Neural cell (in vitro differentiated cells): ENCODE results near the gene LCLAT1. TPM values are rescaled to one million over a fixed set of nuclear protein-coding genes. Genes with fewer than 3 reads are reported as not detected.
A peak's percentile ranks its signal among the peaks of the same experiment; 100 is the strongest.

Experiments used
- H2AFZ ChIP-seq: fragments of 200-600, 300-800 bp; sonication (generic), shearing (Covaris generic); 2 replicates; pipeline ENCODE4 v1.6.0; 2014; ENCODE audit warnings: low read depth, mild to moderate bottlenecking, antibody characterized with exemption, low read length, moderate library complexity
- H3F3A ChIP-seq: fragments of 200-600 bp; shearing (Covaris generic); 2 replicates; pipeline ENCODE4 v1.6.1; 2016; ENCODE audit warnings: mild to moderate bottlenecking, moderate library complexity, mixed read lengths, antibody characterized with exemption, low read length; ENCODE audit not compliant: insufficient read depth, poor library complexity, severe bottlenecking
- H3K27ac ChIP-seq: fragments of 200-600, 300-800 bp; sonication (generic), shearing (Covaris generic); 2 replicates; pipeline ENCODE4 v1.5.1; 2014; ENCODE audit warnings: mild to moderate bottlenecking, low read length, moderate library complexity
- H3K27me3 ChIP-seq: fragments of 300-800, 200-600 bp; sonication (generic), shearing (Covaris generic); 2 replicates; pipeline ENCODE4 v1.6.0; 2014; ENCODE audit warnings: mild to moderate bottlenecking, low read depth, low read length, moderate library complexity; ENCODE audit not compliant: insufficient read depth
- H3K36me3 ChIP-seq: fragments of 300-800, 200-600 bp; sonication (generic), shearing (Covaris generic); 2 replicates; pipeline ENCODE4 v1.5.1; 2014; ENCODE audit warnings: mild to moderate bottlenecking, antibody characterized with exemption, low read length, moderate library complexity; ENCODE audit not compliant: insufficient read depth
- H3K4me2 ChIP-seq: fragments of 300-800, 200-600 bp; sonication (generic), shearing (Covaris generic); 2 replicates; pipeline ENCODE4 v1.6.0; 2014; ENCODE audit warnings: mild to moderate bottlenecking, low read length
- H3K4me3 ChIP-seq: fragments of 300-800, 200-600 bp; sonication (generic), shearing (Covaris generic); 2 replicates; pipeline ENCODE4 v1.5.1; 2014; ENCODE audit warnings: mild to moderate bottlenecking, low read length, moderate library complexity
- H3K79me2 ChIP-seq: fragments of 200-600 bp; shearing (Covaris generic); replicated peaks from 2 replicates; pipeline ENCODE4 v1.6.0; 2014; ENCODE audit warnings: mild to moderate bottlenecking, low read length, moderate library complexity; ENCODE audit not compliant: insufficient read depth
- H3K9ac ChIP-seq: fragments of 300-800, 200-600 bp; sonication (generic), shearing (Covaris generic); 2 replicates; pipeline ENCODE4 v1.6.1; 2016; ENCODE audit warnings: mild to moderate bottlenecking, low read length, mixed read lengths
- H3K9me2 ChIP-seq: fragments of 200-600 bp; shearing (Covaris generic); 2 replicates; pipeline ENCODE4 v1.6.1; 2016; ENCODE audit warnings: mild to moderate bottlenecking, low read length, mixed read lengths; ENCODE audit not compliant: insufficient read depth
- H3K9me3 ChIP-seq: fragments of 200-600, 300-800 bp; sonication (generic), shearing (Covaris generic); 2 replicates; pipeline ENCODE4 v1.6.1; 2016; ENCODE audit warnings: mild to moderate bottlenecking, mixed run types, low read length, moderate library complexity, mixed read lengths
- H4K20me1 ChIP-seq: fragments of 200-600 bp; shearing (Covaris generic); 2 replicates; pipeline ENCODE4 v1.6.1; 2016; ENCODE audit warnings: mild to moderate bottlenecking, mixed run types; ENCODE audit not compliant: insufficient read depth
- CTCF ChIP-seq: fragments of 450-650 bp; IDR thresholded peaks from 2 replicates; pipeline ENCODE4 v1.5.1; 2014; ENCODE audit warnings: antibody characterized with exemption, mild to moderate bottlenecking, moderate library complexity; ENCODE audit not compliant: poor library complexity, severe bottlenecking
- EP300 ChIP-seq: fragments of 450-650 bp; conservative IDR thresholded peaks from 2 replicates; pipeline ENCODE4 v1.6.1; 2014; ENCODE audit warnings: antibody characterized with exemption, mild to moderate bottlenecking, moderate library complexity; ENCODE audit not compliant: poor library complexity, severe bottlenecking
- EZH2 ChIP-seq: fragments of 200-600, 300-800 bp; shearing (Covaris generic), sonication (generic); IDR thresholded peaks from 2 replicates; pipeline ENCODE4 v1.6.1; 2014; ENCODE audit warnings: antibody characterized with exemption, low read length, borderline replicate concordance, mild to moderate bottlenecking; ENCODE audit not compliant: insufficient read depth, poor library complexity, severe bottlenecking
- MXI1 ChIP-seq: fragments of 450-650 bp; conservative IDR thresholded peaks from 2 replicates; pipeline ENCODE4 v1.6.1; 2014; ENCODE audit warnings: antibody characterized with exemption, mild to moderate bottlenecking; ENCODE audit not compliant: poor library complexity, severe bottlenecking
- POLR2AphosphoS5 ChIP-seq: IDR thresholded peaks from 2 replicates; pipeline ENCODE4 v1.6.1; 2012
- RAD21 ChIP-seq: fragments of 450-650 bp; conservative IDR thresholded peaks from 2 replicates; pipeline ENCODE4 v1.6.1; 2014; ENCODE audit warnings: antibody characterized with exemption, mild to moderate bottlenecking, moderate library complexity
- REST ChIP-seq: IDR thresholded peaks from 2 replicates; pipeline ENCODE4 v1.6.1; 2012; ENCODE audit warnings: borderline replicate concordance
- SMC3 ChIP-seq: fragments of 450-650 bp; conservative IDR thresholded peaks from 2 replicates; pipeline ENCODE4 v1.6.1; 2014; ENCODE audit warnings: antibody characterized with exemption, mild to moderate bottlenecking, moderate library complexity; ENCODE audit not compliant: poor library complexity
- TAF1 ChIP-seq: IDR thresholded peaks from 2 replicates; pipeline ENCODE4 v1.6.1; 2012; ENCODE audit warnings: low read depth
- polyA plus RNA-seq: library from polyadenylated mRNA; depleted of rRNA; stranded (reverse); fragments of >200 nt; gene quantifications from 2 replicates; pipeline ENCODE4 v1.2.3, GENCODE V29; 2014

LCLAT1 gene
- polyA plus RNA-seq, 1 donor from 2014 or later = 5.8 TPM

- H3K9me3 ChIP-seq = no peaks in the 10 kb centered on the region
- peak overlapping the region; percentile 100 for H3K27ac ChIP-seq
- H3K9me2 ChIP-seq = no peaks in the 10 kb centered on the region
- H3K27me3 ChIP-seq = no peaks in the 10 kb centered on the region
- TF ChIP-seq EZH2 (no peak), RAD21 (no peak), POLR2AphosphoS5 (no peak), TAF1 (no peak), REST (no peak), CTCF (no peak), SMC3 (no peak), MXI1 (no peak), EP300 (no peak)
- no peak overlapping the region for H3K9ac ChIP-seq
- no peaks in the 10 kb centered on the region for H3K36me3 ChIP-seq
- H3F3A ChIP-seq = peaks cover 2% of the 10 kb centered on the region
- no peak overlapping the region for H2AFZ ChIP-seq
- H3K4me3 ChIP-seq = no peak overlapping the region
- H3K4me2 ChIP-seq = no peak overlapping the region
- H4K20me1 ChIP-seq = no peaks in the 10 kb centered on the region
- no peaks in the 10 kb centered on the region for H3K79me2 ChIP-seq
These were observed 234.0 kb downstream of the LCLAT1 start for GRCh38 chr2:30681022-30681421.

- Histone ChIP-seq H3K4me2 (no peak overlapping the region), H4K20me1 (no peaks in the 10 kb centered on the region), H3K27ac (no peak overlapping the region), H3F3A (peaks cover 2% of the 10 kb centered on the region), H2AFZ (no peak overlapping the region), H3K9me2 (no peaks in the 10 kb centered on the region), H3K36me3 (no peaks in the 10 kb centered on the region), H3K79me2 (no peaks in the 10 kb centered on the region), H3K27me3 (no peaks in the 10 kb centered on the region), H3K4me3 (no peak overlapping the region), H3K9ac (no peak overlapping the region), H3K9me3 (no peaks in the 10 kb centered on the region)
- TF ChIP-seq EP300 = no peak
- no peak for TF ChIP-seq SMC3
- no peak for TF ChIP-seq MXI1
- TF ChIP-seq TAF1 = no peak
- no peak for TF ChIP-seq EZH2
- no peak for TF ChIP-seq RAD21
- no peak for TF ChIP-seq POLR2AphosphoS5
- TF ChIP-seq REST = no peak
- TF ChIP-seq CTCF = no peak
These were observed 236.3 kb downstream of the LCLAT1 start for GRCh38 chr2:30683236-30683956.
